ENCODE results near the gene WDFY4.
"Not testable (repeated sequence)": the region's sequence is repeated elsewhere in the genome, so short reads cannot be mapped to it uniquely, and the experiment has no call there.

The WDFY4 gene, protein sequence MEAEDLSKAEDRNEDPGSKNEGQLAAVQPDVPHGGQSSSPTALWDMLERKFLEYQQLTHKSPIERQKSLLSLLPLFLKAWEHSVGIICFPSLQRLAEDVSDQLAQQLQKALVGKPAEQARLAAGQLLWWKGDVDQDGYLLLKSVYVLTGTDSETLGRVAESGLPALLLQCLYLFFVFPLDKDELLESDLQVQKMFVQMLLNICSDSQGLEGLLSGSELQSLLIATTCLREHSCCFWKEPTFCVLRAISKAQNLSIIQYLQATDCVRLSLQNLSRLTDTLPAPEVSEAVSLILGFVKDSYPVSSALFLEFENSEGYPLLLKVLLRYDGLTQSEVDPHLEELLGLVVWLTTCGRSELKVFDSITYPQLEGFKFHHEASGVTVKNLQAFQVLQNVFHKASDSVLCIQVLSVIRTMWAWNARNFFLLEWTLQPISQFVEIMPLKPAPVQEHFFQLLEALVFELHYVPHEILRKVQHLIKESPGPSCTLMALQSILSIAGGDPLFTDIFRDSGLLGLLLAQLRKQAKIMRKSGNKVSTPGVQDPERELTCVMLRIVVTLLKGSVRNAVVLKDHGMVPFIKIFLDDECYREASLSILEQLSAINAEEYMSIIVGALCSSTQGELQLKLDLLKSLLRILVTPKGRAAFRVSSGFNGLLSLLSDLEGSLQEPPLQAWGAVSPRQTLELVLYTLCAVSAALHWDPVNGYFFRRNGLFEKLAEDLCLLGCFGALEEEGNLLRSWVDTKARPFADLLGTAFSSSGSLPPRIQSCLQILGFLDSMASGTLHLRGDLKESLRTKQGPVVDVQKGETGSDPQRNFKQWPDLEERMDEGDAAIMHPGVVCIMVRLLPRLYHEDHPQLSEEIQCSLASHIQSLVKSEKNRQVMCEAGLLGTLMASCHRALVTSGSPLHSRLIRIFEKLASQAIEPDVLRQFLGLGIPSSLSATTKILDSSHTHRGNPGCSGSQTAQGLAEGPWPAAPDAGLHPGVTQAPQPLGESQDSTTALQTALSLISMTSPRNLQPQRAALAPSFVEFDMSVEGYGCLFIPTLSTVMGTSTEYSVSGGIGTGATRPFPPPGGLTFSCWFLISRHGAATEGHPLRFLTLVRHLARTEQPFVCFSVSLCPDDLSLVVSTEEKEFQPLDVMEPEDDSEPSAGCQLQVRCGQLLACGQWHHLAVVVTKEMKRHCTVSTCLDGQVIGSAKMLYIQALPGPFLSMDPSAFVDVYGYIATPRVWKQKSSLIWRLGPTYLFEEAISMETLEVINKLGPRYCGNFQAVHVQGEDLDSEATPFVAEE (N-terminal part only)

DNA sequence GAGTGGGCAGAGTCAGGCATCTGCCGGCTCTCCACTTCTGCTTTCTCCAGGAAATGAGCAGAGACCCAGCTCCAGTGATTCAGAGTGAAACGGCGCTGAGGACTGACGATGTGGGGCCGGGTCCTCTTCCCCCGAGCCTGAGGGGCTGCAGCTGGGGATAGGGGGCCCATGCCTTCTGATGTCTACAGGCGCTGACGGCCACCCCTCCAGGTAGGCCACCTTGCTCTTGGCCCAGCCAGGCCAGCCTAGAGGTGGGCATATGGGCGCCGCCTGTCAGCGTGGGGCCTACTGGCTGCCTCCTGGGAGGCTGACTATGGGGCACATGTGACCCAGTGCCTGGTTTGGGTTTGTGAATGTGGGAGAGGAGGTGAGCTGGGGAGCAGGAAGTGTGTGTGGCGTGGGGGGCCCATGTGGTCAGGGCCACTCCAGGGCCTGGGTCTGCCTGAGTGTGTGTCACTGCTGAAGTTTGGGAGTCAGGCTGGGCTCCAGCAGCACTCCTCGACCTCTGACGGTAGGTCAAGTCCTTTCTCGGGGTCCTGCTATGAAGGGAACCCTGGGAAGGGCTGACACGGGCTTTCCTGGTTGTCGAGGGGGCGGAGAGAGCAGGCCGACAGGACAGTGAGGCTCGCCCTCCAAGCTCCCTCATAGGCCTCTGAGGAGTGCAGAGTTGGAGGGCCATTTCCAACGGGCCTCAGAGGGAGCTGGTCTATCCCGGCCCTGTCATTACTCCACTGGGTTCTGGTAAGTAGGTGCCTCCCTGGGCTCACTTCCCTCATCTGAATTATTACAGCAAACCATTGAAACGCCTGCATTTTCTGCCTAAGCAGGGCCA lies at the start of gene WDFY4:
Gene WDFY4 (plus strand): TSS at position 82 of the 832 bp plus-strand sequence. CDS start 24,860 bp downstream, outside the sequence.
- no peak for DNase-seq

DNA sequence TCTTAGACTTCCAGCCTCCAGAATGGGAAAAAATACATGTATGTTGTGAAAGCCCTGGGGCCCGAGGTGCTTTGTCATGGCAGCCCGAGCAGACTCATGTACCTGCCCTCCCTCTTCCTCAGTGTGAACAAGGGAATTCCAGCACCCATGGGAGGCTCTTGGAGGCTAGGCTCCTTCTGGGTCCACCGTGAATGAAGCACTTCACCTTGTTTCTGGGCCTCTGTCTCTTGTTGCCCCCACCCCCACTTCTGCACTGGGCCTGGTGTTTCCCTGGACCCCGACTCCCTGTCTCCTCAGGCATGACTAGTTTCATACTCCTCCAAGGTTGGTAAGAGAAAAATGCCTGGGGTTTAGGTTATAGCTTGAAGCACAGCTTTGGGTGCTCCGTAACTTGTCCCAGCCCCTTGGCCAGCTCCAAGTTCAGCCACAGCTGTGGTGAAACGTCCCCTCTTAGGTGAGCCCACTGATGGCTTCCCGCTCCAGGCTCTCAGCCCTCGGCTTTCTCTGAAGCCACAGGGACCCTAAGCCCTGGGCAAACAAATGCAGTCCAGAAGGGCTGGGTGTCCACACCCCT lies 49.6 kb upstream of the WDFY4 start:
- DNase-seq = no peak

DNA sequence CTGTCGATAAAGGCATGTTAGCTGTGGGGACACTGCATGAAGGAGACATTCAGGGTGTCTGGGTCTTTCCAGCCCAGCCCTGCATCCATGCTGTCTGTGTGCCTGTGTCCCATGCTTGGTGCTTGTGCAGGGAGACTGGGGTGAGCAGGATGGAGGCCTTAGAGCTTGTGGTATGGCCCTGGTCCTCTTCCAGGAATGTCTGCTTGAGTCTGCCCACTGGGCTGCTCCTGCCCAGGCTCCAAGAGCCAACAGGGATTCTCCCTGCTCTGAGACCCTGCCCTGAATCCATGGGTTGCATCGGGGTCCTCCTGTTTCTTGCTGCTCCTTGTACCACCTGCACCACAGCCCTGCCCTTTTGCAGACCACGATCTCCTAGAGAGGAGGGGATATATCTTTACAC lies 48.4 kb upstream of the WDFY4 start:
- DNase-seq = no peak

DNA sequence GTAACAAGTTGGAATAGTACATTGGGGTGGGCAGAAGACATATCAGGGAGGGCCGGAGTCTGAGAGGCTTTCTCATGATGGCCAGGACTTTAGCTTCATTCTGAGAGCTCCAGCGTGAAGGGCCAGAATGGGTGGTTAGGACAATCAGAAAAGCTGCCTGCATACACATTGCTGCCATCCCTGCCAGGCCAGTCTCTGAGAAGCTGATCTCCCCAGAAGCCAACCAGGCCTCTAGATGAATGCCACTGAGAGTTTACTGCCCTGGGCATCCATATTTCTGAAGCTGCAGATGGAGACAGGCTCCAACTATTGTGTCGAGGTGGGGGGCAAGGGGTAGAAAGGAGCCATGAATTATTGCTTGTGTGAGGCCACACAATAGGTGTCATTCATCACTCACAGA lies 47.8 kb upstream of the WDFY4 start:
- DNase-seq = no peak

DNA sequence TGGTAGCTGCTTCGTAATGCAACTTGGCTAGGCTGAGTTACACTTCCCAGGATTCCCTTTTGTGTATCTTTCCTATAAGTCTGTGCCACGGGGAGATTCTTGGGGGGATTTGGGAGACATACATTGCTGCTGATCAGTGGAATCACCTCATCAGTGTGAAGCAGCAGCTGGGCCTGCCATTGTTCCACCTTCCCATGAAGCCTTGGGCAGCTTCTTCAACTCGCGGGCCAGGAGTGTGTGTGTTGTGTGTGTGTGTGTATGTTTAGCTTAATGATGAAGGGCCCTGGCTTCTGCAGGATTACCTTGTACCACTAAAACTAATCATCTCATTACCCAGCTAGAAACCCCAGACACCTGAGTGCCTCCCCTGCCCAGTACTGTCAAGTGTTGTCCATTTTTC lies 46.5 kb upstream of the WDFY4 start:
- DNase-seq = no peak

DNA sequence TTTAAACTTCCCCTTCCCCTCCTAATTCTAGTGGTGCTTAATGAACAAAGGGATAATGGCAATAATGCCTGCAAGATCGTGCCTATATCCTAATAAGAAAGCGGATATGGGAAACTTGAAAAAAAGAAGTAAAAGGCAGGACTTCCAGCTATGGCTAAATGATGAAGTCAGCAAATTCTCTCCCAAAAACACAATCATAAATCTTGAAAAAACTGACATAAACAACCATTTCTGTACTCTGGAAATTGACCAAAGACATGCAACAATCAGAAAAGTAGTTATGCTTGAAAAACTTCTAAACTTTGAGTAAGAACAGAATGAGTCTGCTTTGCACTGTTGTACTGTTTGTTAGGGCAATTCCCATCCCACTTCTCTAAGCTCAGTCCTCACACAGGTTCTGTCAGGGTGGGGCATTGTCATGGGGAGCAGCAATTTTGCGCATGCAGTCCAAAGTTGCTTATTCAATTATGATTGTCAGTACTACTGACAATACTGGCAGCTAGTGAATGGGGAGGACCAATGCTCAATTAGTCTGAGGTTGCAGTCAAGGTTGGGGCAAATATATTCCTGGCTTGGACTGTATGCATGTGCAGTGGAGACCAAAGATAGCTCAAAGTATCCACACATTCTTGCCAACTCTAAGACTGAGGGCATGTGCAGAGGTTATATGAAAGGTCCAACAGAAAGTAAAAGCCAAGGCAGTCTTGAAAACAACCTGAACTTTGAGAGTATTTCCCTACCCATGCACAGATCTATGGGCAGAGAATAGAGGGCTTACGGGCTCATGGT lies 45.7 kb upstream of the WDFY4 start:
- DNase-seq = no peak

DNA sequence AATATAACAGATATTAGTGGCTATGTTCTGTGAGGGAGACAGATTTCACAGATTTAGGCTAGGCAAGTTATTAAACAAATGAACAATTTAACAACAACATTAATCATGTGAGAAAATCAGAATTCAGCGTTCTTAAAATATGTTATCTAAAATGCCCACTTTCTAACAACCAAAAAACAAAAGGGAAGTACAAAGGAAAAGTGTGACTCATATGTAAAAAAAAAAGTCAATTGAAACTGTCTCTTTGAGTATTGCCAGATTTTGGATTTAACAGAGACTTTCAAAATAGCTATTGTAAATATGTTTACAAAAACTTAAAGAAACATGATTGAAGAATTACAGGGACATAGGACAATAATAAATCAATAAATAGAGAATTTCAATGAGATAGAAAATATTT lies 45.0 kb upstream of the WDFY4 start:
- no peak for DNase-seq

DNA sequence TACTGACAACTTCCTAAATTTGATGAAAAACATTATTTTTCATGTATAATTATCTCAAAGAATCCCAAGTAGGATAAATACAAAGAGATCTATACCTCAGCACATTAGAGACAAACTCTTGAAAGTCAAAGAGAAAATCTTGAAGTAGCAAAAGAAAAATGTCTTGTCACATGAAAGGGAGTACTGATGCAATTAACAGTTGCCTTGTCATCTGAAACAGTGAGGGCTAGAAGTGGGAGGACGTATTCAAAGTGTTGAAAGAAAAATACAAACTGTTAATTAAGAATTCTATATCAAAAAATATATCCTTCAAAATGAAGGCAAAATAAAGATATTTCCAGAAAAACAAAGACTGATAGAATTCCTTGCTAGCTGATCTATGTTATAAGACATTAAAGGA lies 44.3 kb upstream of the WDFY4 start:
- DNase-seq = no peak

DNA sequence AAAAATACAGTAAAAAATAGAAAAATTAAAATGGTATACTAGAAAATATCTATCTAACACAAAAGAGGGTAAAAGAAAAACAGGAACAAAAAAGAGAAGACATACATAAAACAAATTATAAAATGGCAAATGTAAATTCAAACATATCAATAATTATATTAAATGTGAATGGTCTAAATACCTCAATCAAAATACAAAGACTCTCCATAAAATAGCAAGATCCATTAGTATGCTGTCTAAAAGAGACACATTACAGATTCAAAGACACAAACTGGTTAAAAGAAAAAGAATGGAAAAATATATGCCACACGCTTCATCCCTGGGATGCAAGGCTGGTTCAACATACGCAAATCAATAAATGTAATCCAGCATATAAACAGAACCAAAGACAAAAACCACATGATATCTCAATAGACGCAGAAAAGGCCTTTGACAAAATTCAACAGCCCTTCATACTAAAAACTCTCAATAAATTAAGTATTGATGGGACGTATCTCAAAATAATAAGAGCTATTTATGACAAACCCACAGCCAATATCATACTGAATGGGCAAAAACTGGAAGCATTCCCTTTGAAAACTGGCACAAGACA lies 43.5 kb upstream of the WDFY4 start:
- DNase-seq = not testable (repeated sequence)

DNA sequence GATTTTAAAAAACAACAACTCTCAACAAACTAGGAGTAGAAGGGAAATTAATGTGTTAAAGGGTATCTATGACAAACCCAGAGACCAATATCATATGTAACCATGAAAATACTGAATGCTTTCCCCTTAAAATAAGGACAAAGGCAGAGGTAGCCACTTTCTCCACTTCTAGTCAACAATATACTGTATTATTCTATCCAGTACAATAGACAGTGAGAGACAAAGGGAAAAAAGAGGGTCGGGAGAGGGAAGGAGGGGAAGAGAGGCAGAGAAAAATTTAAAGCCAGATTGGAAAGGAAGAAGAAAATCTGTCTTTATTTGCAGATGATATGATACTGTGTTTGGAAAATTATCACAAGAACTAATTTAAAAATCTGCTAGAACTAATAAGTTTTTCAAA lies 39.1 kb upstream of the WDFY4 start:
- DNase-seq = no peak

DNA sequence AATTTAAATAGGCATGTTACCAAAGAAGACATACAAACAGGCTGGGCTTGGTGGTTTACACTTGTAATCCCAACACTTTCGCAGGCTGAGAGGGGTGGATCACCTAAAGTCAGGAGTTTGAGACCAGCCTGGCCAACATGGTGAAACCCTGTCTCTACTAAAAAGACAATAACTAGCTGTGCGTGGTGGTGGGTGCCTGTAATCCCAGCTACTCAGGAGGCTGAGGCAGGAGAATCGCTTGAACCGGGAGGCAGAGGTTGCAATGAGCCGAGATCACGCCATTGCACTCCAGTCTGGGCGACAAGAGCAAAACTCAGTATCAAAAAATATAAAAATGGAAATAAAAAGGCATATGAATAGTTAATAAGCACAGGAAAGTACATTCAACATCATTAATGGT lies 37.6 kb upstream of the WDFY4 start:
- DNase-seq = not testable (repeated sequence)

DNA sequence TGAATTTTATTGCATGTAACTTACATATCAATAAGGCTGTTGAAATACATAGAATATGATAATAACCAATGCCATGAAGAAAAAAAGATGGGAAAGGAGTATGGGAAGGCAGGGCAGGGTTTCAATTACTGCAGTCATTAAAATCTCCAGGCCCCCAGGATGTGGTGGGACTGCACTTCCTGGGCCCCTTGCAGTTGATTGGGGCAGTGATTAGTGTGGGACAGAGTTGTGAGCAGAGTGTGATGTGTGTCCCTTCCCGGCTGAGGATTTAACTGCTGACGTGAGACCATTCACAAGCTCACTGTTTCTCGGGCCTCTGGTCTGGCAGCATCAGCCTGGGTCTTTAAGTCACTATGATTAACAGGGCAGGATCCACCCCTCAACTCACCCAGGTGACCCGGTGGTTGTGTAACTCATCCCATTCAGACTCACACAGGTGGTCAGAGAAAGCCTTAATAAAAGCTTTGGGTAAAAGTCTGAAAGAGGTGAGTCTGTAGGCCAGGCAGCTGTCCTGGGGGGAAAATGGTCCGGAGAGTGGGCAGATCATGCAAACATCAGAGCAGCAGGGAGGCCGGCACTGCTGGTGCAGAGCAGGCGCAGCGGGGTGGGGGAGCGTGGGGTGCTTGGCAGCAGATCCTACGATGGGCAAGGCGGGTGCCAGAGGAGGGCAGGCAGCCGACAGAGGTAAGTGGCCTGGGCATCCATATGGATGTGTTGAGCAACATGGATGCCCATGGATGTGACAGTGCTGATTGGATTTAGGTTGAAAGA lies 36.3 kb upstream of the WDFY4 start:
- no peak for DNase-seq

DNA sequence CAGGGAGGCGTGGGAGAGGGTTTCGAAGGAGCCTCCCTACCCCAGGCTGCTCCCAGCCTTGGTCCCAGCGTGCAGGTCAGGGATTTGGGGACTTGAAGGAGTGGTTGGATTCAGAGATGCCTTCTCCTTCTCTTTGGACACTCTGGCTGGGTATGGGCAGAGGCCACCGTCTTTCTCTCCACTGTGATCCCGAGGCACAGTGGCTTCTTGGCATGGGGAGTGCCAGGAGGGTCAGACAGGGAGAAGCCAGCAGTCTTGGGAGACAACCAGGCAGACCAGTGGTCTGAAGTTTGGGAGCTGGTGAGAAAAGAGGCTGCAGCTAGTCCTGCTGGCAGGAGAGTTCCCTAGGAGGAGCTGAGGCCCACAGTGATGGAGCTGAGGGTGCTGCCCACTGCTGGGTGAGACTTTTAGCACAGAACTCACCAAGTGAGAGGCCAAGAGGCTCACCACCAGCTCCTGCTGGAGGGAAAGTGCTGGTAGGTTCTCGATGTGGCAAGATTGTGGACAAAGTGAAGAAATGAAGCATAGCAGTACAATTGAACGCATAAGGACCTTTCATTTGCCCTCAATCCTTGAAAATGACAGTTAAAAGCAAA lies 35.2 kb upstream of the WDFY4 start:
- DNase-seq = no peak

DNA sequence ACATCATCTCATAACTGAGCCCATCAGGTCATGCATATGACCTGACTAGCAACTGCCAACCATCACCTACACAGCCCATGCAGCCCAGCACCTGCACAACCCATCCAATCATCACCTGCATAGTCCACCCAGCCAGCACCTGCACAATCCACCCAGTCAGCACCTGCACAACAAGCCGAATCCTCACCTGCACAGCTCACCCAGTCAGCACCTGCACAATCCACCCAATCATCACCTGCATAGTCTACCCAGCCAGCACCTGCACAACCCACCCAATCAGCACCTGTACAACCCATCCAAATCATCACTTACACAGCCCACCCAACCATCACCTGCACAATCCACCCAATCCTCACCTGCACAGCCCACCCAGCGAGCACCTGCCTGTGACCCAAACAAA lies 33.4 kb upstream of the WDFY4 start:
- no peak for DNase-seq

DNA sequence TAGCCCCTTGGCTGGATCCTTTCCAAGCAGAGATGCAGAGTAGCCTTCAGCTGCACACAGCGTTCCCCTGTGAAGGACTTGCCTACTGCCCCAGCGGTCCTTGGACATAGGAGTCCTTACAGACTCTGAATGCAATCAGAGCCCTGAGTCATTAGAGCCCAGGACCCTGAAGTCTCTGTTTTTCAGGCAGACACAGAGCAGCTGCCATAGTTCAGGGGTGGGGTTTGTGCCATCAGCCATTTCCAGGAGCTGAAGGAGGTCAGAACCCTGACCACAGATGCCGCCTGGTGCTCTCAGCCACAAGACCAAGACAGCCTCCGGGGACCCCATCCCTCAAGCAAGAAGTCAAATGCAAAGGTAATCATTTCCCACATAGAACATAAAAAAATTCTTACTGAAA lies 32.8 kb upstream of the WDFY4 start:
- DNase-seq = no peak

DNA sequence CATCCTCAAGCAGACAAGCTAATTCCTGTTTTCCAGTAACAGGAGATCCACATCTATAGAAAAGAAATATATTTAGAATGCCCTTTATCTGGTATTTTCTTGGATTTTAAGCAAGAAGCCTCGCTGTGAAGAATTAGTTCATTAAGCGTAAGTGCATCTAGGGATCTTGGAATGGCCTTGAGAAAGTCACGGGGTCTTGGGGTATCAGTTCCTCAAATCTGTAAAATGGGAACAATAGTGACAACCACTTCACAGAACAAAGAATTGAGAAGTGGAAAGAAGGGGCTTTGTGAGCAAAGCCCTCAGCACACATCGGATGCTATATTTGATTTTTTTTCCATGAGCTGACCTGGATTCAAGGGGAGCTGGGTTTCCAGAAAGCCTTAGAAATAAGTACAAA lies 32.3 kb upstream of the WDFY4 start:
- DNase-seq = no peak

DNA sequence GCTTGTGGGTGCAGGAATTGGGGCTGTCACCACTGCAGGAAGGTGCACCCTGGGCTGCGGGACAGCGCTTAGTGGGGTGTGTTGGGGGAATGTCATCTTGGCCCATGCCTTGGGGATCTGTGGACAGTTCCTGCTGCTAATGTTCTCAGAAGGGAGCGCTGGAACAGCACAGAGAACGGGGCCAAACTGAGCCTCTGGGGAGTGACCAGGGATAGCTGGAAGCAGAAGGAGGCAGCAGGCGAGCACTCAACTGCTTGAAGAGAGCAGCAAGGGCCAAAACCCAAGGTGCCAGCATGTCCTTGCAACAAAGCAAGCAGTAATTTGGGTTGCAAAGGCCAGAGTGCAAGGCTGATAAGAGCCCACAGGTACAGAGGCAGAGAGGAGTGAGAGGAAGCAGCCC lies 31.3 kb upstream of the WDFY4 start:
- no peak for DNase-seq

DNA sequence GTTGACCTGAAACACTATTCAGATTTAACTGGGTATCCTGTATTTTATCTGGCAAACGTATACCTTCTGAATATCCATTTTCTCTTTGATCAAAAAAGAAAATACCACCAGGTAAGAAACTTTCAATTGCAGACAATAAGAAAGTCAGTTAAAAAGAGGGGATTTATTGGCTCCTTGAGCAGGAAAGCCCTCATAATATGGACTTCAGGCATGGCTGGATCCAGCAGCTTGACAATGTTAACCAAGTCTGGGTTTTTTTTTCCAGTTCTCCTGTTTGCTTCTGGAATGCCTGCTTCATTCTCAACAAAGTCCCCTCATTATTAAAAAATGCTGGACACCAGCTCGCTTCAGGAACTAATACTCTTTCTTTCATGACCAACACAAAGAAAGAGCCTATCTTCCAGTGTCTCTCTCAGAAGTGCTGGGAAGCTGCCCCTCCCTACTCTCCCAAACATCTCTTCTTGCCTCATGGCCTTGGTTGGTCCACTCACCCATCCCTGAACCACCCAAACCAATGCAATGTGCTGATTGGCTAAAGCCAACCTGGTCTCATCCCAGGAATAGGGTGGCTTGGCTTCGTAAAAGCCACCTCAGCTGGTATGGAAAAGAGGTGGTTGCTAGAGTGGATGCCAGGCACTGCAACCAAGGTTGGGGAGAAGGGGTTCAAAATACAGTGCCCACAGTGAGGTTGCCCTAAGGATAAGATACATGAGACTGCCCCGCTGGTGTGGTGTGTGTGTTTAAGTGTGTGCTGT lies 30.6 kb upstream of the WDFY4 start:
- DNase-seq = no peak

All from SHP77 (cell line).